GM18909 (cell line): Measurements from ENCODE around the gene CLRN3.

Experiments used
- ATAC-seq: cut with Tn5 transposase; IDR thresholded peaks from one replicate; pipeline ENCODE4 v1.9.1; 2021; ENCODE audit warnings: mild to moderate bottlenecking; ENCODE audit not compliant: unreplicated experiment, poor library complexity

CLRN3 gene

GRCh38 chr10:127920306-127921074, 27.7 kb upstream of the CLRN3 start:
- ATAC-seq, result no peak

- ATAC-seq, result no peak
These were observed 26.9 kb upstream of the CLRN3 start for GRCh38 chr10:127919418-127920271.

GRCh38 chr10:127918572-127918971, 25.8 kb upstream of the CLRN3 start:
- no peak for ATAC-seq

GRCh38 chr10:127916826-127917225, 24.1 kb upstream of the CLRN3 start:
- no peak for ATAC-seq

GRCh38 chr10:127915324-127915723, 22.6 kb upstream of the CLRN3 start:
- ATAC-seq, result no peak

GRCh38 chr10:127913368-127913759, 20.6 kb upstream of the CLRN3 start:
- no peak for ATAC-seq

- ATAC-seq, result no peak
These were observed 20.0 kb upstream of the CLRN3 start for GRCh38 chr10:127912607-127913367.

- no peak for ATAC-seq
These were observed 19.1 kb upstream of the CLRN3 start for GRCh38 chr10:127911867-127912257.

- no peak for ATAC-seq
These were observed 18.6 kb upstream of the CLRN3 start for GRCh38 chr10:127911218-127911866.

GRCh38 chr10:127910464-127910770, 17.7 kb upstream of the CLRN3 start:
- no peak for ATAC-seq

GRCh38 chr10:127909716-127910463, 17.1 kb upstream of the CLRN3 start:
- ATAC-seq, result no peak

GRCh38 chr10:127908959-127909267, 16.2 kb upstream of the CLRN3 start:
- no peak for ATAC-seq

- ATAC-seq, result no peak
These were observed 15.6 kb upstream of the CLRN3 start for GRCh38 chr10:127908106-127908958.

GRCh38 chr10:127907411-127908105, 14.8 kb upstream of the CLRN3 start:
- peak; percentile 15 for ATAC-seq

- ATAC-seq, result peak; percentile 94
These were observed 14.0 kb upstream of the CLRN3 start, which contains the start of gene PTPRE for GRCh38 chr10:127906548-127907377. PTPRE (plus strand) TSS chr10:127907103; CDS start chr10:128040882, 133,779 bp downstream.

GRCh38 chr10:127905848-127906261, 13.1 kb upstream of the CLRN3 start:
- ATAC-seq, result no peak

GRCh38 chr10:127905001-127905847, 12.5 kb upstream of the CLRN3 start:
- ATAC-seq, result no peak
